H1 (cell line): Measurements from ENCODE around the gene DMAC2. TPM values are rescaled to one million over a fixed set of nuclear protein-coding genes. Genes with fewer than 3 reads are reported as not detected.

Experiments used
- CEBPB ChIP-seq: IDR thresholded peaks from 2 replicates; pipeline ENCODE4 v1.6.1; 2012; ENCODE audit warnings: low read depth, low read length
- CHD7 ChIP-seq: fragments of 300-600 bp; sonication (generic); IDR thresholded peaks from 2 replicates; pipeline ENCODE4 v1.7.1; 2012; ENCODE audit warnings: low read length, moderate library complexity, mild to moderate bottlenecking, inconsistent platforms; ENCODE audit not compliant: insufficient replicate concordance
- JUND ChIP-seq: IDR thresholded peaks from 2 replicates; pipeline ENCODE4 v1.6.1; 2011; ENCODE audit warnings: mild to moderate bottlenecking, improper control_type of control experiment, low read length
- KDM1A ChIP-seq: fragments of 200-600, 300-600 bp; sonication (generic); IDR thresholded peaks from 2 replicates; pipeline ENCODE4 v1.7.1; 2016; ENCODE audit warnings: mild to moderate bottlenecking, low read length, borderline replicate concordance
- MAFK ChIP-seq: IDR thresholded peaks from 2 replicates; pipeline ENCODE4 v1.6.1; 2012; ENCODE audit warnings: low read depth, mild to moderate bottlenecking, improper control_type of control experiment, low read length
- POLR2A ChIP-seq, 2 experiments: IDR thresholded peaks; 1 replicate in 1 of 2; 2 replicates in 1 of 2; pipeline ENCODE4 v1.6.1; 2011; ENCODE audit warnings: low read depth in 2 of 2, low read length in 2 of 2, mild to moderate bottlenecking in 2 of 2; ENCODE audit errors: control extremely low read depth in 1 of 2
- POU5F1 ChIP-seq: IDR thresholded peaks from 2 replicates; pipeline ENCODE4 v1.6.1; 2011; ENCODE audit warnings: low read depth, mild to moderate bottlenecking, low read length, moderate library complexity
- SP2 ChIP-seq: IDR thresholded peaks from 2 replicates; pipeline ENCODE4 v1.6.1; 2012; ENCODE audit warnings: mild to moderate bottlenecking, low read length, inconsistent platforms
- SP4 ChIP-seq: IDR thresholded peaks from 2 replicates; pipeline ENCODE4 v1.6.1; 2012; ENCODE audit warnings: low read length, inconsistent platforms
- TAF1 ChIP-seq: IDR thresholded peaks from 2 replicates; pipeline ENCODE4 v1.6.1; 2011; ENCODE audit warnings: mild to moderate bottlenecking, low read depth, low read length
- TAF7 ChIP-seq: optimal IDR thresholded peaks from 2 replicates; pipeline ENCODE3; 2011; ENCODE audit warnings: low read depth, mild to moderate bottlenecking, inconsistent platforms, low read length, moderate library complexity, borderline replicate concordance
- TBP ChIP-seq: IDR thresholded peaks from 2 replicates; pipeline ENCODE4 v1.6.1; 2011; ENCODE audit warnings: low read depth, low read length, improper control_type of control experiment
- TEAD4 ChIP-seq: IDR thresholded peaks from 2 replicates; pipeline ENCODE4 v1.6.1; 2012; ENCODE audit warnings: low read depth, low read length, inconsistent platforms, mixed read lengths
- ZNF274 ChIP-seq: IDR thresholded peaks from 2 replicates; pipeline ENCODE4 v1.7.0; 2012; ENCODE audit warnings: low read length, borderline replicate concordance; ENCODE audit errors: extremely low read depth
- polyA plus RNA-seq, 7 experiments: library from polyadenylated mRNA; depleted of rRNA in 3 of 7; stranded (reverse) in 5 of 7; unstranded in 2 of 7; fragments of >200 nt in 5 of 7; fragments of 200-250 nt in 2 of 7; gene quantifications; 1 replicate in 5 of 7; 2 replicates in 1 of 7; 4 replicates in 1 of 7; pipeline versions ENCODE4 v1.2.1 to v1.2.3, GENCODE V29; 2011 to 2013; ENCODE audit warnings: missing spikeins in 2 of 7, mixed read lengths in 2 of 7
- total RNA-seq: library from RNA; stranded (reverse); fragmentation: NEBNext Ultra II Directional; extraction: Animal tissue kit (Norgen Biotek cat#: 25700); gene quantifications from 2 replicates; pipeline ENCODE4 v1.2.1, GENCODE V29; 2021

DMAC2 gene
- total and polyA plus RNA-seq, 2 of the 8 experiments (the other 6 are each of a cell fraction or from before 2014, with no cell fraction given) = 86.8 to 170 TPM

DNA sequence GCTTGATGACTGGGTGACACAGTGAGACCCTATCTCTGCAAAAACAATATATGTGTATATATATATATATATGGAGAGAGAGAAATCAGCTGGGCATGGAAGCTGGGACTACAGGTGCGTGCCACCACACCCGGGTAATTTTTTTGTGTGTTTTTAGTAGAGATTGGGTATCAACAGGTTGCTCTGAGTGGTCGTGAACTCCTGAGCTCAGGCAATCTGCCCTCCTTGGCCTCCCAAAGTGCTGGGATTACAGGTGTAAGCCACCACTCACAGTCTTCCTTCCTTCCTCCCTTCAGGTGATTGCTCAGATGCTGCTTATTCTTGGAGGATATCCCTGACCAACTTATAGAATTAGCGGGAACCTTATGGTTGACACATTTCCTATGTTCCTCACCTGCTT, 45.1 kb upstream of the DMAC2 start (continued):
- TF ChIP-seq CHD7 (no peak), TBP (no peak), JUND (no peak), POLR2A (IDR thresholded peaks at IDR 0.05; ENCODE audit: control extremely low read depth in 1 of 2, low read depth in 2 of 2, low read length in 2 of 2) (no peak), TEAD4 (no peak), MAFK (no peak), POU5F1 (no peak), CEBPB (no peak), KDM1A (no peak), SP2 (no peak), ZNF274 (no peak), TAF1 (no peak), SP4 (no peak), TAF7 (no peak)
